RPMI8226 (cell line): Measurements from ENCODE around the gene KRTAP1-1.
"Not testable (repeated sequence)": the region's sequence is repeated elsewhere in the genome, so short reads cannot be mapped to it uniquely, and the experiment has no call there.

Experiments used
- DNase-seq: peaks from one replicate; pipeline ENCODE4 v3.0.0-alpha.2; 2015

The KRTAP1-1 gene

DNA sequence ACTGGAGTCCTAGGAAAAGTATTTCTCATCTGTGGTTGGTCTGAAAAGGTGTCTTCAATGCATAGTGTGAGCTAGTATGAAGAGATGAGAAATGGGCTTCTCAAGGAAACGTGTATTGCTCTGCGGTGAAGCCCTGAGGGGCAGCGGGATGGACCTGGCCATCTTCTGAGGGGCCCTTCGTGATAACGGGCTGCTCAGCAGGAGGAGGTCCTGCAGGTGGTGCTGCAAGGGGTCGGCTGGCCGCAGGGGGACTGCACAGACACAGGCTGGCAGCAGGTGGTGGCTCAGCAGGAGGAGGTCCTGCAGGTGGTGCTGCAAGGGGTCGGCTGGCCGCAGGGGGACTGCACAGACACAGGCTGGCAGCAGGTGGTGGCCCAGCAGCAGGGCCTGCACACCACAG lies 13.3 kb upstream of the KRTAP1-1 start:
- not testable (repeated sequence) for DNase-seq

DNA sequence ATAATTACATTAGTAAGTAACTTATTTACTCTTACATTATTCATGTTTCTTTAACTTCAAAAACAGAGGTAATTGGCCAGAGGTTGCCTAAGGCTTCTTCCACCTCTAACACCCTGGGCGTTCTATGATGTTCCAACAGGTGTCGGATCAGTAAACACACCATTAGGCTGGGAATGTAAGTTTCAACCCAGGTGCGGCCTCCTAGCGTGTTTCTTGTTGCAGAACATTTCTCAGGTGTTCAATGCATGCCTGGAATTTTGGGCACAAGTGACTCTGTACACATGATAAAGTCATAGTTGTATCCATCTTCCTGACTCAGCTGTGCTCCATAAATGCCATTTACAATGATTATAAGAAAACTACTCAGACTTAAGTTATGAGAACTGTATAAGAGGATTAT lies 12.8 kb upstream of the KRTAP1-1 start:
- no peak for DNase-seq

DNA sequence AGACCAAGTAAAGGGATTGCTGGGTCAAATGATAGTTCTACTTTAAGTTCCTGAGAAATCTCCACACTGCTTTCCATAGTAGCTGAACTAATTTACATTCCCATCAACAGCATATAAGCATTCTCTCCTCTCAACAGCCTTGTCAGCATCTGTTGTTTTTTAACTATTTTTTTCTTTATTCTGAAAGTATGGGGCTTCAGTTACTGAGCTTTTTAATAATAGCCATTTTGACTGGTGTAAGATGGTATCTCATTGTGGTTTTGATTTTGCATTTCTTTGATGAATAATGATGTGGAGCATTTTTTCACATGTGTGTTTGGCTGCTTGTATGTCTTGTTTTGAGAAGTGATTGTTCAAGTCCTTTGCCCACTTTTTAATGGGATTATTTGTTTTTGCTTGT lies 11.3 kb upstream of the KRTAP1-1 start:
- no peak for DNase-seq

DNA sequence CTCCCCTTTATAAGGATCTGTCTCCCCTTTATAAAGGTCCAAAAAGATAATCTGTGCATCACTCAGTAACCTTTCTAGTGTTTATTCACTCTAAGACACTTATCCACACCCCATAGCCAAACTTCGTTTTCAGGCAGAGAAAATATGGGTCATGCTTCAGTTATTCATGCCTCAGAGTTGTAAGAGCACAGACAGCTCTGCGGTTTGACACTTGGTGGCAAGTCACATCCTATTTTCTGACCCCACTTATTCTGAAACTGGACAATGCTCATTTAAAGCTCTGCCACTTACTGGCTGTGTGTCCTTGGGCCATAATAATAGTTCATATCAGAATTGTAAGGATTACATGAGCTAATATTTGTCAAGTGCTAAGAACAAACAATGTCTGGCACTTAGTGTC lies 7.9 kb upstream of the KRTAP1-1 start:
- peak; percentile 25 for DNase-seq

DNA sequence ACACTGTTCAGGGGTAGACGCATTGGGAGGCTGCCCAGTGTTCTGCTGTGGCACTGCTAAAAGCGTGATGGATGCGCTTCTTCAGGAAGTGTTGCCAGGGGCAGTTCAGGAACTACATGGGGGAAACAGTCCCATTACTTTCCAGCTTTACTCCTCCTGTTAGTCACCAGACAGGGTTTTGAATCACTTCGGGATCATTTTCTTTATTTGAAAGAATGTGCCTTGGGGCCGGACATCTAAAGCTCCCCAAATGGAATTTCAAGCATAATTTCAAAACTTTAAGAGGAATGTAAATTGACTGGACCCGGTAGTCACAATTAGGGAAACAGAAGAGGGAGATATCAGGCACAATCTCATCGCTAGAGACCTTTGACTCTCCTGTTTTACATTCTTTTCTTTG lies 7.2 kb upstream of the KRTAP1-1 start:
- no peak for DNase-seq

DNA sequence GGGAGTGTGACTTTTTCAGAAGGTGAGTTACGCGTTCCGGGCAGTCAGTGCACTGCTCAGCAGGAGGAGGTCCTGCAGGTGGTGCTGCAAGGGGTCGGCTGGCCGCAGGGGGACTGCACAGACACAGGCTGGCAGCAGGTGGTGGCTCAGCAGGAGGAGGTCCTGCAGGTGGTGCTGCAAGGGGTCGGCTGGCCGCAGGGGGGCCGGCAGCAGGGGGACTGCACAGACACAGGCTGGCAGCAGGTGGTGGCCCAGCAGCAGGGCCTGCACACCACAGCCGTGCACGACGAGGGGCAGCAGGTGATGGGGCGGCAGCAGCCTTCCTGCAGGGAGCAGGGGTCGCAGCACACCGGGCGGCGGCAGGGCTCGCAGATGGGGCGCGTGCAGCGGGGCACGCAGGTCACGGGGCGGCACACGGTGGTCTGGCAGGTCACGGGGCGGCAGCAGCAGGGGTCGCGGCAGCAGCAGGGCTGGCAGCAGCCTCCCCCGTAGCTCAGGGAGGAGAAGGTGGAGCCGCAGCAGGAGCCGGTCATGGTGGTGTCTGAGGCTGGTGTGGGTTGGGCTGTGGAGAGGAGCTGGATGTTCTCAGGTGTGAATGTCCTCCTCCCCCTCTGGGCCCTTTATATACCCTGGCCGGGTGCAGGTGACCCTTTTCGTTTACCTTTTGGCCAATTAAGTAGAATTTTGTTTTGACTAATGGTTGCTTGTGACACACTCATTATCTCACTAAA lies 5.7 kb upstream of the KRTAP1-1 start, which contains the start of gene KRTAP2-1:
TSS of gene KRTAP2-1 (minus strand) at position 582 of the 731 bp plus-strand sequence. CDS start at position 533, 49 bp downstream.
- DNase-seq, result peak; percentile 28

DNA sequence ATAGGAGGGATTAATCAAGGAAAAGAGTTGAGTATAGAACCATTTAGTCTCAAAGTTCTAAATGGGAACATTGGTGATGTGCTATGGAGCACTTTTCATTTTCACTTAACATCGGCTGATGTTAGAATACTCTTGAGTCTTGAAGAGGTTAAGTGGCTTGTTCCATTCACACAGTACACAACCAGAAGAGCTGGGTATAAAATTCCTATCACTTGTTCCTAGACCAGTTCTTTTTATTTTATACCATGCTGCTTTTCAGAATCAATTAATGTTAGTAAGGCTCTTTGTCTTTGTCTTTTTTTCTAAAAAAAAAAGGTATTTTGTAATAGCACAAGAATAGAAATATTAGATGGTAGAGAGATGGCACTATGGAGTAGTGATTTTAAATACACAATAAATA lies 1.7 kb upstream of the KRTAP1-1 start:
- no peak for DNase-seq

DNA sequence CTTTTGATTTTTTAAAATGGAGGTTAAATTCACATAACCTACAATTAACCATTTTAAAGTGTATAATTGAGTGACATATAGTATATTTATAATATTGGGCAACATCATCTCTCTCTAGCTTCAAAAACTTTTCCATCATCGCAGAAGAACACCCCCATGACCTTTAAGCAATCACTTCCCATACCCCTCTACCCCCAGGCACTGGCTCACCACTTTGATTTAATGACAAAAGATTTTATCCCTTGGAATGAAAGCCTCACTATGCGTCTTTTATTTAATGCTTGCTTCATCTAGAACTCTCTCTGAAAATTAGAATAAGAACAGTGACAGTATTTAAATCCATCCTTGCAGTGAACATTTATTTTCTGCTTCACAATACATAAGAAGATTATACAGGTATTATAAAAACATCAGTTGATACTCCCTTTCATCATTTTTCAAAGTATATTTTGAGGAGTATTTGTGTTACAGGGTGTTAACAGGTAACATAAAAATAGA lies 3.3 kb downstream of the KRTAP1-1 start:
- no peak for DNase-seq

DNA sequence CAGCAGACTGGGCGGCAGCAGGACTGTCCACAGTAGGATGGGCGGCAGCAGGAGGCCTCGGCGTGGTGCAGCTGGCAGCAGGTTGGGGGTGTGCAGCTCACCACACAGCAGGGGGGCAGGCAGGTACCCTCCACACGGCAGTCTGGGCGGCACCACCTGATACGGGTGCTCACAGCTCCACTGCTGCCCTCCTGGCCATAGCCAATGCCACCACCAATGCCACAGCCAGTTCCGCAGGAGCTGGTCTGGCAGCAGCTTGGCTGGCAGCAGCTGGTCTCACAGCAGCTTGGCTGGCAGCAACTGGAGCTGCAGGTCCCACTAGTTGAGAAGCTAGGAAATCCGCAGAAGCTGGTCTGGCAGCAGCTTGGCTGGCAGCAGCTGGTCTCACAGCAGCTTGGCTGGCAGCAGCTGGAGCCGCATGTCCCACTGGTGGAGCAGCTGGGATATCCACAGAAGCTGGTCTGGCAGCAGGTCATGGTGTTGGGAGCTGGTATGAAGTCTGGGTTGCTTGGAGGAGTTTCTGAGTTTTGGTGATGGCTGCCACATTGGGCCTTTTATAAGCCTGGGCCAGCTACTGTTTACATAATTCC lies 6.8 kb downstream of the KRTAP1-1 start, which contains the start of gene KRTAP1-3:
TSS of gene KRTAP1-3 (minus strand) at position 529 of the 590 bp plus-strand sequence. CDS start at position 476, 53 bp downstream.
- peak; percentile 76 for DNase-seq

DNA sequence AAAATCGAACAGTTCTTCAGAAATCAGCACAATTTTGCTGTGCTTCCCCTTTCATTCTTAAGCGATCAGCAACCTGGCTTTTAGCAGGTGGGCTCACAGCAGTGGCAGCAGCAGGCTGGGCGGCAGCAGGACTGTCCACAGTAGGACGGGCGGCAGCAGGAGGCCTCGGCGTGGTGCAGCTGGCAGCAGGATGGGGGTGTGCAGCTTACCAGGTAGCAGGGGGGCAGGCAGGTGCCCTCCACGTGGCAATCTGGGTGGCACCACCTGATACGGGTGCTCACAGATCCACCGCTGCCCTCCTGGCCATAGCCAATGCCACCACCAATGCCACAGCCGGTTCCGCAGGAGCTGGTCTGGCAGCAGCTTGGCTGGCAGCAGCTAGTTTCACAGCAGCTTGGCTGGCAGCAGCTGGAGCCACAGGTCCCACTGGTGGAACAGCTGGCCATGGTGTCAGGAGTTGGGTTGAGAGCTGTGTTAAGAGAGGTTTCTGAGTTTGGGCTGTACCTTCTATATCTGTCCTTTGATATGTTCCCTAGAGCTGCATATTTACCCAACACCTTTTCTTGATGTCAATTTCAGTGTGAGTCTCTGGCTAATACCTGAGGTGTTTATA lies 11.5 kb downstream of the KRTAP1-1 start, which contains the start of gene KRTAP1-4:
TSS of gene KRTAP1-4 (minus strand) at position 563 of the 613 bp plus-strand sequence. CDS start at position 446, 117 bp downstream.
- DNase-seq, result peak; percentile 69

DNA sequence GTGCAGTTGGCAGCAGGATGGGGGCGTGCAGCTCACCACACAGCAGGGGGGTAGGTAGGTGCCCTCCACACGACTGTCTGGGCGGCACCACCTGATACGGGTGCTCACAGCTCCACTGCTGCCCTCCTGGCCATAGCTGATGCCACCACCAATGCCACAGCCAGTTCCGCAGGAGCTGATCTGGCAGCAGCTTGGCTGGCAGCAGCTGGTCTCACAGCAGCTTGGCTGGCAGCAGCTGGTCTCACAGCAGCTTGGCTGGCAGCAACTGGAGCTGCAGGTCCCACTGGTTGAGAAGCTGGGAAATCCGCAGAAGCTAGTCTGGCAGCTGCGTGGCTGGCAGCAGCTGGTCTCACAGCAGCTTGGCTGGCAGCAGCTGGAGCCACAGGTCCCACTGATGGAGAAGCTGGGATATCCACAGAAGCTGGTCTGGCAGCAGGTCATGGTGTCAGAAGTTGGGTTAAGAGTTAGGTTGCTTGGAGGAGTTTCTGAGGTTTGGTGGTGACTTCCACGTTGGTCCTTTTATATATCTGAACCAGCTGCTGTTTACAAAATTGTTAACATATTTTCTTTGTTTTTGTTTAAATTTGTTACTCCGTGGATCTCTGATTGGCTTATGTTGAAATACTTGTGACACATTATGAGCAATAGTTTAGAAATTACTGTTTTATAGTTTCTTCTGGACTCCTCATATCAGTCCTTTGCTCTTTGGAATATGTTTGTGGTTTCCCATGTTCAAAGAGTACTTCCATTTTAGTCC lies 14.4 kb downstream of the KRTAP1-1 start, which contains the start of gene KRTAP1-5:
TSS of gene KRTAP1-5 (minus strand) at position 494 of the 757 bp plus-strand sequence. CDS start at position 441, 53 bp downstream.
- peak; percentile 82 for DNase-seq

DNA sequence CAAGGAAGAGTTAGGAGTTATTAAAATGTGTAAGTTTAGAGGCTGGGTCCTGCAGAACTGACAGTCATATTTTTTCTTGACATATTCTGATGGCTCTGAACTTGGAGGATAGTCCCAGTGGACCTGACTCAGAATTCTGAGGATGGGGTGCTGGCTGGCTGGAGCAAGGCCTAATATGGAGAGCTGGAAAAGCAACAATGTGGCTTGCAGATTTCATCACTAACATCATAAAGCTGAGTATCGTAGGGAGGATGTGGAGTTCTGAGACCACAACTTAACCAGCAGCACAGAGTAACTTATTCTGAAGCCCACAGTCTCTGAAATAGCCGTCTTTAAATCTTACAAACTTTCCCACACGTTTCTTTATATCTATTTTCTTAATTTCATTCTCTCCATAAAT lies 16.6 kb downstream of the KRTAP1-1 start:
- DNase-seq, result no peak

DNA sequence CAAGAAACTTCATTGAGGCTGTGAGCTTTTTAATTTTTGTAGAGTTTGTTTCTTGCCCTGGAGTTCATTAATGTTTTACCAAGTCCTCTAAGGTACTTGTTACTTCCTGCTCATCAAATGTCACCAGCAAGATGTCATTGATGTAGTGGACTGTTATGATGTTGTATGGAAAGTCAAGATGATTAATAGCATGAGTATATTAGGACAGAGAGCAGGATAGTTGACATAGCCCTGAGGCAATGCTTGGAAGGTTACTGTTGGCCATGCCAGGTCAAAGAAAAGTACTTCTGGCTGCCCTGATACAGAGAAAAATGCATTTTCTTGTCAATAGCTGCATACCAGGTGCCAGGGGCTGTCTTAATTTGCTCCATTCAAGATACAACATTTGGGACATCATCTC lies 20.9 kb downstream of the KRTAP1-1 start:
- no peak for DNase-seq

DNA sequence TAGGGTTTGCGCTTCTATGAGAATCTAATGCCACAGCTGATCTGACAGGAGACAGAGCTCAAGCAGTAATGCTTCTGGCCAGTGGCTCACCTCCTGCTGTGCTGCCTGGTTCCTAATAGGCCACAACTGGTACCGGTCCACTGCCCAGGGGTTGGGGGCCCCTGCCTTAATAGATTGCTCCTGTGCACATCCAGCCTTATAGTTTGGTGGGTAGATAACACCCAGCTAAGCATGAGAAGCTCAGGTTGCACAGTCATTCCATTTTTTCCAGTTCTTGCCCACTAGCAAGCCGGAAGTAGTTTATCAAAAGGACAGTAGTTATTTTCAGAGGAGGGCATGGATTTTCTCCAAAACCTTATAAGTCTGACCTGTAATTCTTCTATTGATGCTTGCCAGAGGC lies 21.8 kb downstream of the KRTAP1-1 start:
- no peak for DNase-seq

DNA sequence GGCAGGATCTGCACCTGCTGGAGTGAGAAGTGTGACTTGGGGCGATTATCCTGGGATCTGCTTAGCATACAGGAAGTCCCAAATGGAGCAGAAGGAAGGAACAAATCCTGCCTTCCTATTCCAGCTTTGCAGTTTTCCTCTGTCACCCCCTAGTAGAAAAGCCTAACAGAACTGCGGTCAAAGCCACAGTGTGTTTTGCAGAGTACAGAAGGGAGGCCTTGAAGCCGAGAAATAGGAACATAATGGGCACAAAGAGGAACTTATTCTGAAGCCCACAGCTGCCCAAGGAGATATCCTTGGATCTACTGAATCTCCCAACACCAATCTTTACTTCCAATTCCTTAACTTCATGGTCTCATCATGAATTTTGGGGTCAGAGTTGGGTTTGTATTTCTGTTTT lies 22.7 kb downstream of the KRTAP1-1 start:
- DNase-seq, result no peak

DNA sequence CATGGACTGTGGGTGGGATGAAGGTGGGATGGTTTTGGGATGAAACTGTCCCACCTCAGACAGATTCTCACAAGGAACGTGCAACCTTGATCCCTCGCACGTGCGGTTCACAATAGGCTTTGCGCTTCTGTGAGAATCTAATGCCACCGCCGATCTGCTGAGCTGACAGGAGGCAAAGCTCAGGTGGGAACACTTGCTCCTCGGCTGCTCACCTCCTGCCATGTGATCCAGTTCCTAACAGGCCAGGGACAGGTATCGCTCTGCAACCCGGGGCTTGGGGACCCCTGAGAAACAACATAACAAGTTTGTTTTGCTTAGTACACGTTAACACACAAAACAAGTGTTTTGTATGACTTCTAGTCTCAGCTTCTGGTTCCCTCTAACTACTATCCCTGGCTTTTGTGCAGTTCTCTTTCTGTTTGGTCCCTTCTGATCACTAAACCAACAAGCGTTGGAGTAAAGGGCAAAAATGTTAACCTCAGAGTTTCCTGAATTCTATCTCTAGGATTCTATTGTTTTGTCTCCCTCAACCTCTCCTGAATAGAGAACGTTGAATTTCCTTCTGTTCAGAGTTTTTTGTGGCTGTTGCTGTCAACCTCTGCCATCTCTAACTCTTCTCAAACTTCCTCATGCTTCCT lies 24.6 kb downstream of the KRTAP1-1 start:
- no peak for DNase-seq

DNA sequence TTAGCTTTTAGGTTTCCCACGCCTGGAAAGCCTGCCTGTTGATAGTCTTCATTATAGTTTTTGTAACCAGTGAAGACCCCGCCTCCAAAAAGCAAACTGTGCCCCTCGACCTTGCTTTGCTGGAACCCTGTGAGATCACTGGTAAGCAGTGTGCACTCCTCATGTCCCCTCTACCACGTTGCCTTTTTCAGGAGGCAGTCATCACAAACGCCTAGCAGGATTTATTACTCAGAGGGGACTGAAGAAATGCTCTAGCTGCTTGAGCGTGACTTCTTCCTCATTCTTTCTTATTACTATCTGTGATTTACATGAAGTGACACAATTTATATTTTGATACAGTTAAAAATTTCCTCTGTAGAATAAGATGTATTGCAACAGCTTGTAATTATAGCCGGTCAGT lies 25.8 kb downstream of the KRTAP1-1 start:
- no peak for DNase-seq

DNA sequence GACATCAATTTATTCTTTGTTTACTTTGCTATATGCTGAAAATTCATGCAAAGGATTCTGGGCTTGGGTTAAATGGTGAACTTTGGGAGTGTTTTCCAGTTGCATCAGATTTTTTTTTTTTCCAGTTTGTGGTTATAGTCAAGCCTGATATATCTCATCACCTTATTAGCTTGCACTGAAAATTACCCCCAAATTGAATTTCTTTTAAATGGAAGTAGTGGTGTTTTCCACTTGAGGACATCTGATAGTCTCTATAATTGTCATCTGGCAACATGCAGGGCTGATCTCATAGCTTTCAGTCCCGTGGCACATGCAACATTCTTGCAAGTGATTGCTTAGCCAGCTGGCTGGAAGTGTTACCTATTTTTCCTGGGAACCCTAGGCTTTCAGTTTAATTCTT lies 27.6 kb downstream of the KRTAP1-1 start:
- DNase-seq, result no peak

DNA sequence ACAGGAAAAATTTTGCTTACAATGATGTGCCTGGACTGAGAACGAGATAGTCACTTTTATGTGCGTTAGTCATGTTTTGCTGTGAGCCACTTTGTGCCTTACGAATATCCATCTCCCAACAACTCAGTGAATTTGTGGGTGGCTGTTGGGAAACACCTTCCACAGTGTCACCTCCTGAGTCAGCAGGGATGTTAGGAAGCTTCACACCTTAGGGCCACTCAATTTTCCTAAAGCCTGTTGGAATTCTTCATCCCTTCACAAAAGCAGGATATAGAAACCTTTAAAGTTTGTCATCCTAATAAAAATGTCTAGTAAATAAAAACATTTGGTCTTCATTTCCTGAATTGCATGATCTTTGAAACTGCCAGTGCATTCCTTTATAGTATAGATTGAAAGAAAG lies 28.1 kb downstream of the KRTAP1-1 start:
- no peak for DNase-seq

DNA sequence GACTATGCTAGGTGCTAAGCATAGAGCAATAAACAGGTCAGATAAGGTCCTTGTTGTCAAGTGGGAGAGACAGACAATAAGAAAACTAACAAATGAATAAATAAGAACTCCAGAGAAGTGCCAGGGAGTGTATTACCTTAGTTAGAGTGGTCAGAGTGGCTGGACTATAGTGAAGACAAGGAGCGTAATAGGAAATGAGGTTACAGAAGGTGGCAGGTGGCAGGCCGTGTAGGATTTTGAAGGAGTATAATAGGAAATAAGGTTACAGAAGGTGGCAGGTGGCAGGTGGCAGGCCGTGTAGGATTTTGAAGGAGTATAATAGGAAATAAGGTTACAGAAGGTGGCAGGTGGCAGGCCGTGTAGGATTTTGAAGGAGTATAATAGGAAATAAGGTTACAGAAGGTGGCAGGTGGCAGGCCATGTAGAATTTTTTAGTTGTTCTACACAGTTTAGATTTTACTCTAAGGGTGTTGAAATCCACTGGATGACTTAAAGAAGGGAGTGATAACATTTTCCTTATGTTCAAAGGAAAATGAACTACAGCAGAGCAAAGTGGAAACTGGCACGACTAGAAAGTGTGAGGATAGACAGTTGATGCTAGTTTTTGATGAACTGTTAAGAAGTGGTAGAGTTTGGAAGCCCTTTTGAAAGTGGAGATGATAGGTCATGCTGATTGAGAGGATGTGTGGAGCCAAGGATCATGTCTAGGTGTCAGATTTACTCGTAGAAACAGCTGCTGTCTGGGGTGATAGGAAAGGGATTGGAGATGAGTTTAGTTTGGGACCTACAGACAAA lies 28.7 kb downstream of the KRTAP1-1 start:
- no peak for DNase-seq

DNA sequence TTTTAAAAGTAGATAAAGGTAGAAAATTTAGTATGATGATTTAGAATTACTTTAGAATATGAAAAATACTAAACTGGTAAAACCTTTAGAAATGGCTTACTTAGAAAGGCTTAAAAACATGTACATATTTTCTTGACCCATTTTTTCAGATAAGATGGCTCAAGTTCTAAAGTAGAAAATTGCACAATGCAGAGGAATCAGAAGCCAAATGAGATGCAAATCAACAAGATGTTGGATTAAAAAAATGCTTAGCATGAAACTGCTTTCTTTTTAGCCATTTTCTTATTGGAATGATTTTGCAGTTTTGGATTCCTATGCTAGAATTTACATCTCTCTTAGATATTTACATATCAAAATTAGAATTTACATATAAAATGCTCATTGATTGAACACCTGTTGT lies 30.8 kb downstream of the KRTAP1-1 start:
- DNase-seq, result no peak
